GM18870 (cell line): Measurements from ENCODE around the gene C11orf97.
"Not testable (repeated sequence)": the region's sequence is repeated elsewhere in the genome, so short reads cannot be mapped to it uniquely, and the experiment has no call there.

Source experiments
- ATAC-seq: cut with Tn5 transposase; IDR thresholded peaks from one replicate; pipeline ENCODE4 v1.9.1; 2021; ENCODE audit warnings: moderate library complexity; ENCODE audit not compliant: unreplicated experiment

Gene C11orf97, protein sequence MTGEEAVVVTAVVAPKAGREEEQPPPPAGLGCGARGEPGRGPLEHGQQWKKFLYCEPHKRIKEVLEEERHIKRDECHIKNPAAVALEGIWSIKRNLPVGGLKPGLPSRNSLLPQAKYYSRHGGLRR

DNA sequence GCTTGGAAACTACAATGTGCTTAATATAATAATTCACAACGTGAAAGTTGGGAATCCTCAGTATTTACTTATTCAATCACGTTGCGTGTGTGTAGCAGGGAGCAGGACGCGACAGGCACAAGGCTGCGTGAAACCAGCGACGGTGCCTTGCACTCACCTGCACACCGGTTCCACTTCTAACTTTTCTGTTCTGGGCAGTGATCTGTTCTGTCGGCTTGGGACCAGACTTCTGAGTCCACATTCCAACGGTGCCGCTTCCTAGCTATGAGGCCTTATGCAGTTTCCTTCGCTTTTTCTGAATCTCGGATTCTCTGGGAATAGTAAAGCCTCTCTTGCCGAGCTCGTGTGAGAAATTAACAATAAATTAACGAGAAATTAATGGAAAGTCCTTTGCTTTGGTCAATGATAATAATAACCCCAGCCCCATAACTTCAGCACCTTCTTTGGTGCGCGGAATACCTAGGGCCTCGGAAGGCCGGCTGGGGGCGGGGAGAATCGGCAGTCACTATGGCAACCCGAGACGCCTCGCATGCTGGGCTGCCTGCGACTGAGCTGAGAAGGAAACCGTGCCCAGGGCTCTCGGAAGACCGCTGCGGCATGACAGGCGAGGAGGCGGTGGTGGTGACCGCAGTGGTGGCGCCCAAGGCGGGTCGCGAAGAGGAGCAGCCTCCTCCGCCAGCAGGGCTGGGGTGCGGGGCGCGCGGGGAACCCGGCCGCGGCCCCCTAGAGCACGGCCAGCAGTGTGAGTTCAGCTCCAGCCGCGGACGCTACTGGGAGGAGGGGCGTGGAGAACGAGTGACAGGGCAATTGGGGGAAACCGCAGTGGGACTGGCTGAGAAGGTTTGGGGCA is at the start of gene C11orf97:
TSS of gene C11orf97 (plus strand) at position 530 of the 850 bp plus-strand sequence. CDS start at position 598, 68 bp downstream.
- ATAC-seq = peak; percentile 64

GRCh38 chr11:94469416-94469815 is 42.8 kb upstream of the C11orf97 start:
- ATAC-seq = peak; percentile 88

DNA sequence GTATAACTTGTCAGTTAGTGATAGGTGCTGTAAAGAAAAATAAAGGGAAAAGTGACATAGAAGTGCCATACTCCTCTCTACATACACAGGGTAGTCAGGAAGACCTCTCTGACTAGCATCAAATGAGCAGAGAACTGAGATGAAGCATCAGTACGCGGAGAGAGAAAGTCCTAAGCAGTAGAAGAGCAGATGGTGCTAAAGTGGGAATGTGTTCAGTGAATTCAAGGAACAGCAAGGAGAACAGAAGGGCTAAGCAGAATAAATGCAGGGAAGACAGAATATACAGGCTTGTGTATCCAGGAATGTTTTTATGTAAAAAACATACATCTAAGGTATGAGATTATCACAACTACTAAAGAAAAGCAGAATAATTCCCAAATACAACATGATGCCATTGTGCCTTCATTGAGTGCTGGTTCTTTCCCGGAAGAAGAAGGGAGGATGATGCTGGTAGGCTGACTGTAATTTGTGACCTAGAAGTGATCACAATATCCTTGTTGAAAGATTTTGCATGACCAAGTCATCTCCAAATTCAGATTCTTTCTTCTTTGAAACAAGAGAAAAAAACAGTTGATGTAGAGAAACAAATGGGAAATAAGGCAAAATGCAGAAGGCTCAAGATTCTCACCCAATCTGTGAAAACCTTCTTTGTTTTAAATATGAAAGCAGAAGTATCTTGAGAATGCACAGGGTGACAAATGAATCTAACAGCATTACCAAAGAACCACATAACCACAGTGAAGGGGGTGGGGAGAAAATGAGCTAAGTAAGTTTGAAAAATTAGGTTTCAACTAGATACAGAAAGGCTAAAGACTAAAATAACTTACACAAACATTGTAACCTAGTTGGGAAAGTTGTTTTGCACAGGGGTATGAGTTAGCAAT is 39.1 kb upstream of the C11orf97 start:
- ATAC-seq = peak; percentile 86

- ATAC-seq = no peak
These were observed 34.6 kb upstream of the C11orf97 start for GRCh38 chr11:94477624-94478023.

DNA sequence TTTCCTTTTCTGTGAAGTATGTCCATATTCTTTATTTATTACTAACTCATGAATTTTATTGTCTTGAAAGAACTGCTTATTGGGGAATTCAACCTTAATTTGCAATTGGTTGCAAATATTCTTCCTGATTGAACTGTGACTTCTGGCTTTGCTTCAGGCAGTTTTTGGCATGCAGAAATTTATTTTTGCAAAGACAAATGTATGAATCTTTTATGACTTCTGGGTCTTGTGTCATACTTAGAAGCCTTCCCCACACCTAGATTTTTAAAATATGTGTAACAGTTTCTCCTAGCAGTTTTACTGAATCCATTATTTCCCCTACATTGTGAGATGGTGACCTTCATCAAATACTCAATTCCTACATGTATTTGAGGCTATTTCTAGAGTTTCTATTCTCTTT is 30.9 kb upstream of the C11orf97 start:
- ATAC-seq = no peak

GRCh38 chr11:94486068-94486467 is 26.2 kb upstream of the C11orf97 start:
- no peak for ATAC-seq

DNA sequence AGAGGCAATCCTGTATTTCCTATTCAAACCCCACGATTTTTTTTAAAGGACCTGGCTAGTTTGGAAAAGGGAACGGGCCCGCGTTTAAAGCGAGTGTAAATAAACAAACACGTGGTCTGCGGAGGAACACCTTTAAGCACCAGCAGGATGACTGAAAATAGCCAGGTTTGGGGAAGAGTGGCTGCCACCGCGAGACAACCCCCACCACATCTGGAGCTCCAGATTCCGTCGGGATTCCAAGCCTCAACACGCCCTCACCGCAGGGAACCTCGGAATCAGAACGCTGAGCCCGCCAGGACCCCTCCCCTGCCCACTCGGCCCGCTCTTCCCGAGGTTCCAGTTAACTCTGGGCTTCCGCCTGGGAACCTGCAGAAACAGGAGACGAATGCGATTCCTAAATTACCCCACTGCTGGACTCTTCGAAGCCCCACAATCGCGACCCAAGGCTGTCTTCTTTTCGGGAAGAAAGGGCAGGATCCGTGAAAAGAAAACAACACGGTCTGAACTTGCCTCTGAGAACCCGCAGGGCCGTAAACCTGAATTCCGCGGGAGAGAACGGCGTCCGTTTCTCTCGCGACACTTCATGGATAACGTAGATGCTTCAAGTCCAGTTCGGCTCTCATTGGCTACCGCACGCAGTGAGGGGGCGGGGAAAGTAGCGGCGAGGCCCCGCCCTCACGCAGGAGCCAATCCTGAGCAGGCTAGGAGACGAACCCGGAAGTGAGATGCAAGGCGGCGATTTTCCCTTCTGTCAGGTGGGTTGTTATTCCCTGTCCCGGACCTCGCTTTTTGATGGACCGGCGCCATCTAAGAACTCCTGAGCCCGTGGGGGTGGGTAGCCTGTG is 18.8 kb upstream of the C11orf97 start, which contains the start of the genes ANKRD49 and MRE11:
TSS of gene ANKRD49 (plus strand) at position 704 of the 845 bp plus-strand sequence. CDS start 2,710 bp downstream, outside the sequence.
TSS of gene MRE11 (minus strand) at position 564 of the 845 bp plus-strand sequence. CDS start 1,043 bp downstream, outside the sequence.
- peak; percentile 99 for ATAC-seq

DNA sequence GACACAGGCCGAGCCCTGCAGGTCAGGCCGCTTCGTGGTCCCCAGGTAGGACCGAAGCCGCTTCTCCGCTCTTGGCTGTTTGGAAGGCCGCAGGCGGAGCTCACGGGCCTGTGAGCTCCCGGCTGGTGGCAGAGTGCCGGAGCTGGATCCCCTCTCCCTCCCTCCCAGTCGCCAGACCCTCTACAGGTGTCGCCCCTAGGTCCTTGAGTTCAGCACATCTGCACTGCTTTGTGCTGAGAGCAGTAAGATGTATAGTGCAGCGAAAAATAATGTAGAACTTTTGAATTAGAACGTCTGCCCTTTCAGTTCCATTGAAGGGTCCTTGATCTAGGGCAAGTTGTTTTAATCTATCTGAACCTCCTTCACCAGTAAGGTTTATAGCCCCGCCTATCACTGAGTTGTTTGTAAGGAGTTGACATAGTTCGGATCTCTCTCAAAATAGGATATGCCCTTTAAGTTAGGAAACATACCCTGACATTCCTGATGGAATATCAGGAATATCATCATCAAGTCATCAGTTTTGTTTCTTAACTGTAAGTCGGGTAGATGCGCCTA is 18.1 kb upstream of the C11orf97 start:
- peak; percentile 54 for ATAC-seq

GRCh38 chr11:94500181-94500580 is 12.1 kb upstream of the C11orf97 start:
- no peak for ATAC-seq

- ATAC-seq = no peak
These were observed 10.7 kb upstream of the C11orf97 start for GRCh38 chr11:94501522-94501921.

DNA sequence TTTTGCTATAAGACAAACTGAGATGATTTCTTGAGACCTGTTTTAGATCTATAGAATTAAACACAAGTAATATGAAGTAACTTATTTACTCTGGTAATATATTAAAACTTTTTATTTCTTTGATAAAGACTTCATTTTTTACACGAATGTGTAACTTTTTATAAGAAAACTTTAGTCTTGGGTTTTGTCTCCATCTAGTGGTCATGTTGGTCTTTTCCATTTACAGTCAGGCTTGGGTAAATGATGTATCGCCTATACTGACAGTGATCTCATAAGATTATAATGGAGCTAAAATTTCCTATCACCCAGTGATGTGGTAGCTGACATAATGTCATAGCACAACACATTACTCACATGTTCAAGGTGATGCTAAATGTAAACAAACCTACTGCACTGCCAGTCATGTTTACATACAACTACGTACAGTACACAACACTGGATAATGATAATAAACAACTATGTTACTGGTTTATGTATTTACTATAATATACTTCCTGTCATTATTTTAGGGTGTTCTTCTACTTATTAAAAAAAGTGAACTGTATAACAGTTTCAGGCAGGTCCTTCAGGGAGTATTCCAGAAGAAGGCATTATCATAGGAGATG is 7.5 kb upstream of the C11orf97 start:
- ATAC-seq = peak; percentile 64

- ATAC-seq = not testable (repeated sequence)
These were observed 5.7 kb upstream of the C11orf97 start for GRCh38 chr11:94506513-94506912.

DNA sequence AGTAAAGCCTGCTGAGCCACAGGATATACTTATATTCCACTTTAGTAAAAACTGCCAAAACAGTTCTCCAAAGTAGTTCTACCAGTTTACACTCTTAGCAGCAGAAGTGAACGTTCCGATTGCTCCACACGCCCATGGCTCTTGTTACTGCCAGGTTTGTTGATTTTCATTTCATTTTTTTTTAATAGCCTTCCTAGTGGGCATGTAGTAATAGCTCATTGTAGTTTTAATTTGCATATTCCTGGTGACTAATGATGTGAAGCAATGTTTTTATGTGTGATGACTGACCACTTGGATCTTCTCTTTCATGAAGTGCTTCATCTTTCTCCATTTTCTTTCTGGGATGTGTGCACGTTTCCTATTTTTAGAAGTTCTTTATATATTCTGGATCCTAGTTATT is 4.8 kb upstream of the C11orf97 start:
- no peak for ATAC-seq

- no peak for ATAC-seq
These were observed 830 bp downstream of the C11orf97 start for GRCh38 chr11:94513091-94513490.

- no peak for ATAC-seq
These were observed 3.1 kb downstream of the C11orf97 start for GRCh38 chr11:94515398-94515797.

DNA sequence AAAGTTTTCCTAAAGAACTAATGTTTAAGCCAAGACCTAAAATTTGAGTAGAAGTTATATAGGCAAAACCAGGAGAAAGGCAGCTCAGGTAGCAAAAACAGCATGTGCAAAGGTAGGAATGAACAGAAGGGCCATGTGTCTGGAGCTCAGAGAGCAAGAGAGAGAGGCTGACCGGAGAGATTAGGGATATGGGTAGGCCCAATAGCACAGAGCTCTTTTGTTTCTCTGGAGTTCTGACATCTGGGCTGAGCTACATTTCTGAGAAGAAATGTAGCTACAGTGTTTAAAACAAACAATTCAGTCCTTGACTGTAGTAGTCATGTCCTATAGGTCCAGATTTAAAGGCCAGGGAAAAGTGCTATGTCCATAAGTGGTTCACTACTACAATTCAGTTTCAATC is 4.5 kb downstream of the C11orf97 start:
- no peak for ATAC-seq

- ATAC-seq = no peak
These were observed 6.0 kb downstream of the C11orf97 start for GRCh38 chr11:94518300-94518699.

GRCh38 chr11:94519478-94520084 is 7.3 kb downstream of the C11orf97 start:
- ATAC-seq = no peak

- ATAC-seq = peak; percentile 67
These were observed 9.4 kb downstream of the C11orf97 start for GRCh38 chr11:94521684-94522083.
